ENCODE measurements around the gene FUZ. TPM values are rescaled to one million over a fixed set of nuclear protein-coding genes. Genes with fewer than 3 reads are reported as not detected.

Gene FUZ
- polyA plus RNA-seq, 1 of the 3 experiments (the other 2 are of a cell fraction) = 29.9 TPM

- peaks cover 32% of the 10 kb centered on the region; the same call in 1 of the 2 replicates for H3K79me2 ChIP-seq (ENCODE audit: insufficient read depth)
- TF ChIP-seq PBX3 (IDR thresholded peaks at IDR 0.05) (no peak), ZBTB33 (IDR thresholded peaks at IDR 0.05; ENCODE audit: borderline replicate concordance, low read depth) (no peak), SIN3A (IDR thresholded peaks at IDR 0.05; ENCODE audit: borderline replicate concordance, low read depth, low read length) (no peak), TEAD4 (IDR thresholded peaks at IDR 0.05; ENCODE audit: borderline replicate concordance, insufficient read depth) (no peak), NFIC (IDR thresholded peaks at IDR 0.05; ENCODE audit: borderline replicate concordance) (no peak), USF2 (IDR thresholded peaks at IDR 0.05; ENCODE audit: borderline replicate concordance, low read depth, low read length) (no peak), TCF12 (IDR thresholded peaks at IDR 0.05) (no peak), NRF1 (IDR thresholded peaks at IDR 0.05; ENCODE audit: low read depth, low read length) (no peak), RAD21 (IDR thresholded peaks at IDR 0.05; ENCODE audit: low read length) (no peak), EZH2phosphoT487 (IDR thresholded peaks at IDR 0.05; ENCODE audit: borderline replicate concordance, low read depth) (no peak)
- H3K9ac ChIP-seq = no peak overlapping the region
- no peaks in the 10 kb centered on the region for H3K27me3 ChIP-seq (ENCODE audit: insufficient read depth)
- peaks cover 7% of the 10 kb centered on the region for H3F3A ChIP-seq (replicated peaks; ENCODE audit: insufficient read depth)
- no peak overlapping the region for H3K4me3 ChIP-seq (ENCODE audit: low read depth in 2 of 2, low read length in 1 of 2)
- no peaks in the 10 kb centered on the region for H3K9me2 ChIP-seq
- WGBS (ENCODE audit: low lambda C conversion rate) = 95% methylated on average over 14 of the region's 18 CpGs
- H4K20me1 ChIP-seq (ENCODE audit: insufficient read depth) = peaks cover 5% of the 10 kb centered on the region; the same call in 1 of the 2 replicates
- ChIA-PET POLR2A (no interaction called here), CTCF (no interaction called here)
- no peaks in the 10 kb centered on the region for H3K9me3 ChIP-seq
- H3K27ac ChIP-seq (ENCODE audit: low read depth in 2 of 2, low read length in 1 of 2) = no peak overlapping the region
- no peak for DNase-seq
- H3K36me3 ChIP-seq (replicated peaks in 1 of 2; ENCODE audit: control insufficient read depth in 1 of 2, insufficient read depth in 2 of 2, low read length in 1 of 2) = peaks cover 15 to 25% of the 10 kb centered on the region in 2 experiments
- H3K4me2 ChIP-seq = no peak overlapping the region
- no peaks in the 10 kb centered on the region for H3K4me1 ChIP-seq (ENCODE audit: control insufficient read depth in 1 of 2, insufficient read depth in 2 of 2, low read depth in 1 of 2, low read length in 1 of 2)
- H2AFZ ChIP-seq (ENCODE audit: low read depth) = no peak overlapping the region
Observed at GRCh38 chr19:49782515-49782914, 30.6 kb downstream of the FUZ start.

- POLR2A ChIA-PET = no interaction called here
Observed at GRCh38 chr19:49781394-49781793, 31.7 kb downstream of the FUZ start.

More at GRCh38 chr19:49781394-49781793, 31.7 kb downstream of the FUZ start:
- peaks cover 7% of the 10 kb centered on the region for H3F3A ChIP-seq (replicated peaks; ENCODE audit: insufficient read depth)
- no peaks in the 10 kb centered on the region for H3K9me2 ChIP-seq
- TF ChIP-seq RCOR1 (IDR thresholded peaks at IDR 0.05; ENCODE audit: low read length) (no peak), SMC3 (IDR thresholded peaks at IDR 0.05; ENCODE audit: low read depth, low read length) (no peak), EZH2phosphoT487 (IDR thresholded peaks at IDR 0.05; ENCODE audit: borderline replicate concordance, low read depth) (no peak)
- no peaks in the 10 kb centered on the region for H3K4me1 ChIP-seq (ENCODE audit: control insufficient read depth in 1 of 2, insufficient read depth in 2 of 2, low read depth in 1 of 2, low read length in 1 of 2)
- CTCF ChIA-PET = no interaction called here
- no peak overlapping the region for H2AFZ ChIP-seq (ENCODE audit: low read depth)
- H3K79me2 ChIP-seq (ENCODE audit: insufficient read depth) = peaks cover 37% of the 10 kb centered on the region; the same call in 1 of the 2 replicates
- WGBS (ENCODE audit: low lambda C conversion rate) = 100% methylated on average over 5 of the region's 7 CpGs
- H3K27ac ChIP-seq (ENCODE audit: low read depth in 2 of 2, low read length in 1 of 2) = no peak overlapping the region
- H3K9me3 ChIP-seq = no peaks in the 10 kb centered on the region
- no peak overlapping the region for H3K4me2 ChIP-seq
- no peak for DNase-seq
- H3K36me3 ChIP-seq (replicated peaks in 1 of 2; ENCODE audit: control insufficient read depth in 1 of 2, insufficient read depth in 2 of 2, low read length in 1 of 2) = peaks cover 15 to 21% of the 10 kb centered on the region in 2 experiments
- H3K9ac ChIP-seq = no peak overlapping the region
- H3K27me3 ChIP-seq (ENCODE audit: insufficient read depth) = no peaks in the 10 kb centered on the region
- peaks cover 5% of the 10 kb centered on the region; the same call in 1 of the 2 replicates for H4K20me1 ChIP-seq (ENCODE audit: insufficient read depth)
- no peak overlapping the region for H3K4me3 ChIP-seq (ENCODE audit: low read depth in 2 of 2, low read length in 1 of 2)

Data from SK-N-SH (cell line).